Astrocyte of the spinal cord (primary cell): ENCODE measurements around the gene DLGAP1.

Source experiments
- DNase-seq: peaks from one replicate; pipeline ENCODE4 v3.0.0; 2011; ENCODE audit warnings: low read depth, low spot score
- H3K4me3 ChIP-seq: 2 replicates; pipeline ENCODE4 v1.5.1; 2011; ENCODE audit warnings: low read depth, mild to moderate bottlenecking, low read length, moderate library complexity
- in situ Hi-C: cut with HindIII; loops from 2 replicates; pipeline ENCODE4 v1.10.0; 2017; ENCODE audit warnings: low sequenced_read_pairs
- TF ChIP-seq, protein P1 (sequence below): IDR thresholded peaks from 2 replicates; pipeline ENCODE4 v1.5.1; 2012; ENCODE audit warnings: low read depth, mild to moderate bottlenecking, low read length, inconsistent platforms

DLGAP1 gene

DNA sequence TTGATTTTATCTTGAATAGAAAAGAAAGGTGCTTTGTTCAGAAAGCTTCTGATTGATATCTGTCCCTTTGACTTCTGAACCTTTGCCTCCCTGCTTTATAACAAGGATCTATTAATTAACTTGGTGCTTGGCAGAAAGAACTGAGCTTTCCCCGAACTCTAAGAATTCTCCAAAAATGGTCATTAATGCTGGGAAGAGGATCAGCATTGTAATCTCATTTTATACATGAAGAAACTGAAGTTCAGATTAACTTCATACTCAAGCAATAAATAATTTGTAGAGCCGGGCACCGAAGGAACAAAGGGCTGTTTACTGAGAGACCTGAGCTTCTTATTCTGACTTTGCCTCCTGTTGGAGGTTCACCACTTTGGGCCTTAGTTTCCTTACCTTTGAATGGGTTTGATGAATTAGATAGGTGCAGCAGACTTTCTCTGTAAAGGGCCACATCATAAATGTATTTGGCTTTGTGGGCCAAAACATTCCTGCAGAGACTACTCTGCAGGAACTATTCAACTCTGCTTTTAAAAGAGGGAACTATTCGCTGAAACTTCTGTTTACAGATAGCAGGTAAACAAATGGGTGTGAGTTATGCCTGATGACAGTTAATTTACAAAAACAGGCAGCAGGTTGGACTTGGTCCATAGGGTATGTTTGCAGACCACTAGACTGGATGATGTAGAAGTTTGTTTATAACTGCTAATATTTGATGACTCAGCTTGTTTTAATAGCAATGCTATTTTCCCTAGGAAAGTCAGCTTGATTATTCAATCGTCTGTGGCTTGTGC is 732.3 kb downstream of the DLGAP1 start:
- no peak for DNase-seq
- H3K4me3 ChIP-seq: no peak overlapping the region
- TF ChIP-seq, protein P1, sequence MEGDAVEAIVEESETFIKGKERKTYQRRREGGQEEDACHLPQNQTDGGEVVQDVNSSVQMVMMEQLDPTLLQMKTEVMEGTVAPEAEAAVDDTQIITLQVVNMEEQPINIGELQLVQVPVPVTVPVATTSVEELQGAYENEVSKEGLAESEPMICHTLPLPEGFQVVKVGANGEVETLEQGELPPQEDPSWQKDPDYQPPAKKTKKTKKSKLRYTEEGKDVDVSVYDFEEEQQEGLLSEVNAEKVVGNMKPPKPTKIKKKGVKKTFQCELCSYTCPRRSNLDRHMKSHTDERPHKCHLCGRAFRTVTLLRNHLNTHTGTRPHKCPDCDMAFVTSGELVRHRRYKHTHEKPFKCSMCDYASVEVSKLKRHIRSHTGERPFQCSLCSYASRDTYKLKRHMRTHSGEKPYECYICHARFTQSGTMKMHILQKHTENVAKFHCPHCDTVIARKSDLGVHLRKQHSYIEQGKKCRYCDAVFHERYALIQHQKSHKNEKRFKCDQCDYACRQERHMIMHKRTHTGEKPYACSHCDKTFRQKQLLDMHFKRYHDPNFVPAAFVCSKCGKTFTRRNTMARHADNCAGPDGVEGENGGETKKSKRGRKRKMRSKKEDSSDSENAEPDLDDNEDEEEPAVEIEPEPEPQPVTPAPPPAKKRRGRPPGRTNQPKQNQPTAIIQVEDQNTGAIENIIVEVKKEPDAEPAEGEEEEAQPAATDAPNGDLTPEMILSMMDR: no peak
- in situ Hi-C loops: no loop called here

DNA sequence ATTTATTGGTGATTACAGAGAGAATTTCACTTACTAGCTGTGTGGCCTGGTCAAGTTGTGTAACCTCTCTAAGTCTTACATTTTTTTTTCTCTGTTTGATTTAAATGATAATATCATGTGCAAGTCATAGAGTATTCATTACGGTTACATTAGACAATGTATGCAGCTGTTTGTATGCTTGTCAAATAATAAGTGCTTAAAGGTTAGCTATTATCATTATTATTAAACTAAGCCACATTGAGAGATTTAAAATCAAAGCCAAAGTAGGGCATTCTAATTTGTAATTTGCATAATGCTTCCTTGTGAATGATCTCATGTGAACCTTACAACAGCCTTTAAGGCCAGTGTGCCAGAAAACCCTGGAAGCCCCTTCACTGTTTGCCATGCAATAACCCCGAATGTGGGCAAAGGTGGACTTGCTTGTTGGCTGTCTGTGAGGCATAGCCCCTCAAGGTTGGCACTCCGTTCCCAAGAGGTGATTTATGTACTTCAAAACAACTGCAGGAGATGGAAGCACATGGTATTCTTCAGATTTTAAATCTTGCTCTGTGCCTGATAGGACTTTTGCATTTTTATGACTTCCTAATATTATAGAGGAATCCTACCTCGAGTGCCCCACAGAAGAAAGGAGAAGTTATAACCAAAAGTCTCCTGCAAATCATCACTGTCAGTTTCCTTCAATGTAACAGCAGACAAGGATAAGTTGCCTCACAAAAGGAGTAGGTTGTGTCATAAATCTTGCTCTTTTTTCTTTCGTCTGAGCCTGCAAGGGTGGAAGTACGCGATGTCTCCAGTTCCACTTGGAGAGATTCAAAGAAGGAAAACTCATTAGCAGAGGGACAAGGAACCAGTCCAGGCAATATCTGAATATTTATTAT is 733.1 kb downstream of the DLGAP1 start:
- in situ Hi-C loops: no loop called here
- H3K4me3 ChIP-seq: no peak overlapping the region
- no peak for DNase-seq
- TF ChIP-seq, protein P1: no peak

DNA sequence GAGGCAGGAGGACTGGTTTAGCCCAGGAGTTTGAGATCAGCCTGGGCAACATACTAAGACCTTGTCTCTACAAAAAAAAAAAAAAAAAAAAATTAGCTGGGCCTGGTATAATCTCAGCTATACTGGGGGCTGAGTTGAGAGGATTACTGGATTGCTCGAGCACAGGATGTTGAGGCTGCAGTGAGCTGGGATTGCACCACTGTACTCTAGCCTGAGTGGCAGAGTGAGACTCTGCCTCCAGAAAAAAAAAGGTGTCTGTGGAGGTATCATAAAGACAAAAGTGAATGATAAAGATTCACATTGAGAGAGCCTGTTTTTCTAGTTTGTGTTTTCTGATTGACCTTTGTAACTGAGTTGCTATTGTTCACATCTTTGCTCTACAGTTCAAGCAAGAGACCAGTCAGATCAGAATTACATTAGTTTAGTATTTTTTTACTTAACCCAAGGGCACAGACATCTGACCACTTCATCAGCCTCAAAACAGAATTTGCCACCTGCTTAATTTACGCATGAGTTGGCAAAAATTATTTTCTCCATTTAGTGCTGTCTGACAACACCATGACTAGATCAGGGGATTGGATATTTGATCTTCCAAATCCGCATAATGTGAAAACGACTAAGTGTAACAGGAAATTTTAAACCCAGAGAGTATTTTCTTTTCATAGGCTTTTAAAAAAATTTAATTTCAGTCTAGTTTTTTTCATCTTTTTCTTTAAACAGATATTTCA is 734.1 kb downstream of the DLGAP1 start:
- DNase-seq: no peak
- TF ChIP-seq, protein P1: no peak
- H3K4me3 ChIP-seq: no peak overlapping the region
- in situ Hi-C loops: no loop called here

DNA sequence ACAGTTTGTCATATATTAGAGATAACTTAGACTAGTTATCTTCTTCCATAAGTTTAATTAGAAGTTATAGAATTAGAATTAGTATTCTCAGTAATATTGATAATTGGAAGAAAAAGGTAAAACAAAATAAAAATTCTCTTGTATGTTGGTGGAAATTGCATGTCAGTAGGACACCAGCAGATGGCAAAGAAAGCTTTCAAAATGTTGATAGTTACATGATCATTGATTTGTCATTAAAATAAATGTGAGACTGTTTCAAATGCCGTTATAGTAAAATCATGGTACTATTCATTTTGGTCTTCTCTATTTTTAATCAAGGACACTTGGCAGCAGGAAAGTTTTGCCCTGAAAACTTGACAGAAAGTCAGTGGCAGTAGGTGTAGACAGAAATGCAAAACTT is 734.9 kb downstream of the DLGAP1 start:
- in situ Hi-C loops: no loop called here
- H3K4me3 ChIP-seq: no peak overlapping the region
- no peak for DNase-seq
- TF ChIP-seq, protein P1: no peak

DNA sequence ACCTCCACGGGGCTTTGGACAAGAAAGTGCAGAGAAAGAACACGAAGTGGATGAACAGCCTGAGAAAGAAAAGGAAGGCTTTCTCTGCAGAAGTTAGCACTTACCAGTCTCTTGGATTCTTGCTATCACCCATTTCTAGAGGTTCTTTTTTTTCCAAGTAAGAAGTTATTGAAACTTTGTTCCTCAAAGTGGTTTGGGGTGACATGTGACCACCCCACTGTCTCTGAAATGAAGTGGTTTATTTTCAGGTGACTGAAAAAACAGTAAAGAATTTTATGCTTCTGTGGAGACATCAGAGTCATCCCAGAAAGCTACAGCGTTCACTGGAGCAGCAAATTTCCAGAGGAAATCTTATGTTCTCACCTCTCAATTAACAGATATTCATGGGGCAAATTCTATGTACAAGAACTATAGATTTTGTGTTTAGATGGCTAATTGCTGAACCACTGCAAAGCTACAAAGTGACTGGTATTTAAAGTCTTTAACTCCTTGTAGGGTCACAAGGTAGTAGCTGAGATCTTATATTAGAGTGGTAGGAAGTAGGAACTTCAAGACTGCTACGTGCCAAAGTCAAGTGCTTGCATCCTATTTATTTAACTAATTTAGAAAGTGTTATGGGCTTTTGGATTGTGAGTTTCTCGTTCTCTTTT is 737.6 kb downstream of the DLGAP1 start:
- in situ Hi-C loops: no loop called here
- H3K4me3 ChIP-seq: no peak overlapping the region
- TF ChIP-seq, protein P1: no peak
- DNase-seq: no peak
